DOHH2 (cell line): ENCODE measurements around the gene HOXA9.

Experiments
- CTCF ChIP-seq: fragments of 200-600 bp; sonication (generic); IDR thresholded peaks from one replicate; pipeline ENCODE4 v1.5.1; 2014; ENCODE audit warnings: antibody characterized with exemption, mild to moderate bottlenecking, low read depth, low read length; ENCODE audit not compliant: poor library complexity, severe bottlenecking
- EZH2phosphoT487 ChIP-seq: fragments of 200-600 bp; sonication (generic); IDR thresholded peaks from 2 replicates; pipeline ENCODE4 v1.6.1; 2017; ENCODE audit warnings: borderline replicate concordance, mild to moderate bottlenecking, antibody characterized with exemption, low read length, moderate library complexity, mixed read lengths

DNA sequence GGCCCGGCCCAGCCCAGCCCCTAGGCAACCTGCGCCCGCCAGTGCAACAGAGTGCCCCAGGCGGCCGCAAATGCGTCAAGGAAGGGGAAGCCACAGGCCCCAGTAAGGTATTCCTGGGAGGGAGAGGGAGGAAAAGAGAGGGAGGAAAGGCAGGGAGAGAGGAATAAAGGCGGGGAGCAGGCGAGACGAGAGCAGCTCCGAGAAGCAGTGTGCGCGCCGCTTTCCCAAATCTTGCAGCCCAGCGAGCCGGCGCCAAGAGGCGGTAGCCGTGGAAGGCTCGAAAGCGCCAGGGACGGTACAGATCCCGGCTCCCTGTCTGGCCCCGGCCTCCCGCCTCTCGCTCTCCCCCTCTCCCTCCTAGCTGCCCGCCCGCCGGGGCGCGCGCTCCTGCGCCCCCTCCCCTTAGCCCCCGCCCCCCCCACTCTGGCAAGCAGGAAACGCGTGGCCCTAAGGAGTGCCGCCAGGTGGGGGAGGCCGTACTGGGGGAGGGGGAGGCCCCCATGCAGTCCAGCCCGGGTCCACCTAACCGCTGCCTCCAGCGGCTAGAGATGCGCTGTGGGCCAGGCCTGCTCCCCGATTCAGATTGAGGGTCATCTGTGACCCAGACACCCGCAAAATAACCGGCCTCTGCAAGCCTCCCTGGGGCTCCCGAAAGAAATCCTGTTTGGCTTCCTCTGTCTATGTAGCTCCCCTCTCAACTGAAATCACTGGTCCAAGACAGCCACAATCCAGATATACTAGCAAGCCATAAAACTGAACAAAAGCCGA, 4.5 kb upstream of the HOXA9 start:
- TF ChIP-seq CTCF (no peak), EZH2phosphoT487 (peak; percentile 46)
